ENCODE measurements around the gene GUCD1. TPM values are rescaled to one million over a fixed set of nuclear protein-coding genes. Genes with fewer than 3 reads are reported as not detected.

Gene GUCD1
- total and polyA plus RNA-seq, 10 of the 15 experiments (the other 5 are each of a cell fraction or from before 2014, with no cell fraction given): 56.0 to 177 (median 88.2) TPM

- intact Hi-C loops (cut with micrococcal nuclease; ENCODE audit: unreplicated experiment): no loop called here
- H3K27ac ChIP-seq (ENCODE audit: control insufficient read depth, insufficient read depth): no peak overlapping the region
- TF ChIP-seq KAT2A (conservative IDR thresholded peaks at IDR 0.05; ENCODE audit: control insufficient read depth, low read depth, low read length) (no peak), NFYB (IDR thresholded peaks at IDR 0.05; ENCODE audit: insufficient read depth, low read depth, low read length) (no peak), FOXK2 (IDR thresholded peaks at IDR 0.05) (no peak), ZNF217 (IDR thresholded peaks at IDR 0.05) (no peak), ZBED1 (IDR thresholded peaks at IDR 0.05; ENCODE audit: borderline replicate concordance) (no peak), YBX1 (IDR thresholded peaks at IDR 0.05) (no peak)
- H3K9ac ChIP-seq (ENCODE audit: control insufficient read depth, insufficient read depth, low read length): no peak overlapping the region
- H3K4me2 ChIP-seq (ENCODE audit: control insufficient read depth, insufficient read depth): no peak overlapping the region
- BruUV-seq (replicated peaks): TSS peak; percentile 34
- in situ Hi-C loops (cut with MboI): loop anchor here (5.0 kb wide), 1 partner anchor 86 kb away; no protein-coding TSS in a partner anchor
- ChIA-PET RAD21 (ENCODE audit: unreplicated experiment) (interaction anchor here (0.6 to 1.9 kb wide), 5 partner anchors 10 to 1730 kb away, joined by 3 to 8 read pairs (median 5); no protein-coding TSS in a partner anchor), POLR2A (interaction anchor here (0.6 to 2.1 kb wide), 4 partner anchors 11 to 128 kb away, joined by 3 to 8 read pairs (median 4); no protein-coding TSS in a partner anchor), CTCF (interaction anchor here (1.3 to 5.8 kb wide), 9 partner anchors 11 to 192 kb away, joined by 3 to 39 read pairs (median 5); no protein-coding TSS in a partner anchor), SMC1A (ENCODE audit: uncharacterized antibody, unreplicated experiment) (interaction anchor here (0.6 to 1.4 kb wide), 9 partner anchors 10 to 195 kb away, joined by 3 to 12 read pairs (median 4); partner anchors contain the start of gene ADORA2A)
- H4K20me1 ChIP-seq (ENCODE audit: control insufficient read depth, insufficient read depth): no peaks in the 10 kb centered on the region
- H3K36me3 ChIP-seq (ENCODE audit: control insufficient read depth in 2 of 2, insufficient read depth in 2 of 2, low read length in 1 of 2): no peaks in the 10 kb centered on the region
- H2AFZ ChIP-seq (ENCODE audit: control insufficient read depth, low read depth, low read length): no peak overlapping the region
- H3K4me3 ChIP-seq: no peak overlapping the region
- H3K79me2 ChIP-seq (ENCODE audit: control insufficient read depth, insufficient read depth, low read length): no peaks in the 10 kb centered on the region
- H3K9me3 ChIP-seq (replicated peaks; ENCODE audit: control insufficient read depth, insufficient read depth, low read length): no peaks in the 10 kb centered on the region
- H3K27me3 ChIP-seq (replicated peaks in 1 of 2; ENCODE audit: control insufficient read depth in 2 of 2, insufficient read depth in 2 of 2, low read length in 1 of 2): no peaks in the 10 kb centered on the region
- 90% methylated on average over 3 of the region's 3 CpGs for WGBS (ENCODE audit: insufficient coverage, insufficient replicate concordance, low lambda C conversion rate, missing lambda C conversion rate)
- FAIRE-seq (no peak), ATAC-seq (no peak), DNase-seq (ENCODE audit: low read depth, low spot score) (no peak)
- H3K4me1 ChIP-seq (ENCODE audit: control insufficient read depth, insufficient read depth, low read length): peaks cover 40% of the 10 kb centered on the region
Observed at GRCh38 chr22:24518228-24518627, 36.7 kb downstream of the GUCD1 start.

- H2AFZ ChIP-seq (ENCODE audit: control insufficient read depth, low read depth, low read length): no peak overlapping the region
- no peak overlapping the region for H3K27ac ChIP-seq (ENCODE audit: control insufficient read depth, insufficient read depth)
- no peak overlapping the region for H3K4me3 ChIP-seq
- H3K79me2 ChIP-seq (ENCODE audit: control insufficient read depth, insufficient read depth, low read length): no peaks in the 10 kb centered on the region
- in situ Hi-C loops (cut with MboI): loop anchor here (5.0 kb wide), 1 partner anchor 85 kb away; no protein-coding TSS in a partner anchor
- CTCF ChIA-PET: interaction anchor here (0.6 to 5.8 kb wide), 13 partner anchors 8 to 245 kb away, joined by 3 to 39 read pairs (median 5); no protein-coding TSS in a partner anchor
- H4K20me1 ChIP-seq (ENCODE audit: control insufficient read depth, insufficient read depth): no peaks in the 10 kb centered on the region
- H3K27me3 ChIP-seq (replicated peaks in 1 of 2; ENCODE audit: control insufficient read depth in 2 of 2, insufficient read depth in 2 of 2, low read length in 1 of 2): no peaks in the 10 kb centered on the region
- no peak for ATAC-seq
- BruUV-seq (replicated peaks): no TSS peak
- H3K9ac ChIP-seq (ENCODE audit: control insufficient read depth, insufficient read depth, low read length): no peak overlapping the region
- RAD21 ChIA-PET (ENCODE audit: unreplicated experiment): interaction anchor here (0.6 to 1.9 kb wide), 5 partner anchors 10 to 96 kb away, joined by 3 to 8 read pairs (median 4); no protein-coding TSS in a partner anchor
- H3K4me1 ChIP-seq (ENCODE audit: control insufficient read depth, insufficient read depth, low read length): peaks cover 42% of the 10 kb centered on the region
- no peaks in the 10 kb centered on the region for H3K9me3 ChIP-seq (replicated peaks; ENCODE audit: control insufficient read depth, insufficient read depth, low read length)
- DNase-seq (ENCODE audit: low read depth, low spot score): no peak
- intact Hi-C loops (cut with micrococcal nuclease; ENCODE audit: unreplicated experiment): no loop called here
- H3K4me2 ChIP-seq (ENCODE audit: control insufficient read depth, insufficient read depth): no peak overlapping the region
- 100% methylated on average over 2 of the region's 2 CpGs for WGBS (ENCODE audit: insufficient coverage, insufficient replicate concordance, low lambda C conversion rate, missing lambda C conversion rate)
- no peak for TF ChIP-seq SUZ12 (IDR thresholded peaks at IDR 0.05; ENCODE audit: unreplicated experiment)
- no peak for TF ChIP-seq CREM (IDR thresholded peaks at IDR 0.05; ENCODE audit: low read depth)
- no peak for TF ChIP-seq TARDBP (IDR thresholded peaks at IDR 0.05; ENCODE audit: borderline replicate concordance)
- TF ChIP-seq FOXM1 (IDR thresholded peaks at IDR 0.05; ENCODE audit: low read depth, low read length): no peak
- TF ChIP-seq GATAD2B (conservative IDR thresholded peaks at IDR 0.05; ENCODE audit: low read depth): no peak
- TF ChIP-seq IKZF1 (conservative IDR thresholded peaks at IDR 0.05): no peak
- no peak for TF ChIP-seq FOS (IDR thresholded peaks at IDR 0.05; ENCODE audit: borderline replicate concordance, extremely low read depth, insufficient read length)
- TF ChIP-seq MTA2 (IDR thresholded peaks at IDR 0.05; ENCODE audit: low read depth): no peak
- TF ChIP-seq HCFC1 (IDR thresholded peaks at IDR 0.05; ENCODE audit: low read length): no peak
- no peak for TF ChIP-seq BHLHE40 (IDR thresholded peaks at IDR 0.05; ENCODE audit: borderline replicate concordance in 1 of 2, low read depth in 2 of 2, low read length in 1 of 2)
- no peak for TF ChIP-seq RAD21 (IDR thresholded peaks at IDR 0.05; ENCODE audit: insufficient read depth, low read depth, low read length)
- TF ChIP-seq ZNF217 (IDR thresholded peaks at IDR 0.05): no peak
- no peak for TF ChIP-seq RELA (IDR thresholded peaks at IDR 0.05; ENCODE audit: borderline replicate concordance, partially characterized antibody)
- TF ChIP-seq RAD51 (IDR thresholded peaks at IDR 0.05): no peak
- H3K36me3 ChIP-seq (ENCODE audit: control insufficient read depth in 2 of 2, insufficient read depth in 2 of 2, low read length in 1 of 2): no peaks in the 10 kb centered on the region
- SMC1A ChIA-PET (ENCODE audit: uncharacterized antibody, unreplicated experiment): interaction anchor here (0.8 to 1.4 kb wide), 9 partner anchors 9 to 186 kb away, joined by 3 to 12 read pairs (median 4); partner anchors contain the start of gene ADORA2A
- no peak for FAIRE-seq
- POLR2A ChIA-PET: interaction anchor here (1.3 to 2.1 kb wide), 2 partner anchors 10 to 13 kb away, joined by 3 to 8 read pairs; no protein-coding TSS in a partner anchor
Observed at GRCh38 chr22:24517446-24517845, 37.5 kb downstream of the GUCD1 start.

All from GM12878 (cell line).